ENCODE measurements around the gene WASHC4. TPM values are rescaled to one million over a fixed set of nuclear protein-coding genes. Genes with fewer than 3 reads are reported as not detected.

The WASHC4 gene
- polyA plus RNA-seq, 1 of the 3 experiments (the other 2 are of a cell fraction): 11.2 TPM

DNA sequence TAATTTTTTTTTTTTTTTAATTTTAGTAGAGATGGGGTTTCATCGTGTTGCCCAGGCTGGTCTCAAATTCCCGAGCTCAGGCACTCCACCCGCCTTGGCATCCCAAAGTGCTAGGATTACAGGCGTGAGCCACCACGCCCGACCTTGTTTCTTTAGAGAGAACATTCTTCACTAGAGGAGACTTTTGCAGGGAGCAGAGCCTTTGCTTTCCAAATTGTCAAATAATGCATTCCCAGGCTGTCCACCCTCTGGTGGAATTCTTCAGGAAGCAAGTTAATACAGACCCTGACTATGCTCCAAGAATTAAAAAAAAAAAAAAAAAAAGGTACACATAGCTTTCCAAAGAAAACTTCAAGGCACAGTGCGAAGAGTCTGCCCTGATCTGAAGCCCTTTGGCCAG, 30.1 kb upstream of the WASHC4 start:
- no peak overlapping the region for H3K9ac ChIP-seq
- H3K27ac ChIP-seq (ENCODE audit: low read depth in 2 of 2, low read length in 1 of 2): no peak overlapping the region
- TF ChIP-seq CTCF (IDR thresholded peaks at IDR 0.05) (no peak), MEF2A (IDR thresholded peaks at IDR 0.05; ENCODE audit: borderline replicate concordance, low read depth) (no peak), POLR2AphosphoS5 (IDR thresholded peaks at IDR 0.05; ENCODE audit: low read depth, low read length) (no peak), SIN3A (IDR thresholded peaks at IDR 0.05; ENCODE audit: borderline replicate concordance, low read depth, low read length) (no peak), SMC3 (IDR thresholded peaks at IDR 0.05; ENCODE audit: low read depth, low read length) (no peak), CHD2 (IDR thresholded peaks at IDR 0.05; ENCODE audit: low read length, partially characterized antibody) (no peak), FOSL2 (IDR thresholded peaks at IDR 0.05; ENCODE audit: borderline replicate concordance, low read depth) (no peak), RAD21 (IDR thresholded peaks at IDR 0.05; ENCODE audit: low read length) (no peak), TAF1 (IDR thresholded peaks at IDR 0.05; ENCODE audit: borderline replicate concordance, low read depth, low read length) (no peak)
- TF ChIP-seq, protein P1, sequence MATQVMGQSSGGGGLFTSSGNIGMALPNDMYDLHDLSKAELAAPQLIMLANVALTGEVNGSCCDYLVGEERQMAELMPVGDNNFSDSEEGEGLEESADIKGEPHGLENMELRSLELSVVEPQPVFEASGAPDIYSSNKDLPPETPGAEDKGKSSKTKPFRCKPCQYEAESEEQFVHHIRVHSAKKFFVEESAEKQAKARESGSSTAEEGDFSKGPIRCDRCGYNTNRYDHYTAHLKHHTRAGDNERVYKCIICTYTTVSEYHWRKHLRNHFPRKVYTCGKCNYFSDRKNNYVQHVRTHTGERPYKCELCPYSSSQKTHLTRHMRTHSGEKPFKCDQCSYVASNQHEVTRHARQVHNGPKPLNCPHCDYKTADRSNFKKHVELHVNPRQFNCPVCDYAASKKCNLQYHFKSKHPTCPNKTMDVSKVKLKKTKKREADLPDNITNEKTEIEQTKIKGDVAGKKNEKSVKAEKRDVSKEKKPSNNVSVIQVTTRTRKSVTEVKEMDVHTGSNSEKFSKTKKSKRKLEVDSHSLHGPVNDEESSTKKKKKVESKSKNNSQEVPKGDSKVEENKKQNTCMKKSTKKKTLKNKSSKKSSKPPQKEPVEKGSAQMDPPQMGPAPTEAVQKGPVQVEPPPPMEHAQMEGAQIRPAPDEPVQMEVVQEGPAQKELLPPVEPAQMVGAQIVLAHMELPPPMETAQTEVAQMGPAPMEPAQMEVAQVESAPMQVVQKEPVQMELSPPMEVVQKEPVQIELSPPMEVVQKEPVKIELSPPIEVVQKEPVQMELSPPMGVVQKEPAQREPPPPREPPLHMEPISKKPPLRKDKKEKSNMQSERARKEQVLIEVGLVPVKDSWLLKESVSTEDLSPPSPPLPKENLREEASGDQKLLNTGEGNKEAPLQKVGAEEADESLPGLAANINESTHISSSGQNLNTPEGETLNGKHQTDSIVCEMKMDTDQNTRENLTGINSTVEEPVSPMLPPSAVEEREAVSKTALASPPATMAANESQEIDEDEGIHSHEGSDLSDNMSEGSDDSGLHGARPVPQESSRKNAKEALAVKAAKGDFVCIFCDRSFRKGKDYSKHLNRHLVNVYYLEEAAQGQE (IDR thresholded peaks at IDR 0.05; ENCODE audit: low read depth, low read length): no peak
- TF ChIP-seq, protein P2, sequence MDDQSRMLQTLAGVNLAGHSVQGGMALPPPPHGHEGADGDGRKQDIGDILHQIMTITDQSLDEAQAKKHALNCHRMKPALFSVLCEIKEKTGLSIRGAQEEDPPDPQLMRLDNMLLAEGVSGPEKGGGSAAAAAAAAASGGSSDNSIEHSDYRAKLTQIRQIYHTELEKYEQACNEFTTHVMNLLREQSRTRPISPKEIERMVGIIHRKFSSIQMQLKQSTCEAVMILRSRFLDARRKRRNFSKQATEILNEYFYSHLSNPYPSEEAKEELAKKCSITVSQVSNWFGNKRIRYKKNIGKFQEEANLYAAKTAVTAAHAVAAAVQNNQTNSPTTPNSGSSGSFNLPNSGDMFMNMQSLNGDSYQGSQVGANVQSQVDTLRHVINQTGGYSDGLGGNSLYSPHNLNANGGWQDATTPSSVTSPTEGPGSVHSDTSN (IDR thresholded peaks at IDR 0.05): no peak
- H3K27me3 ChIP-seq (ENCODE audit: insufficient read depth): no peaks in the 10 kb centered on the region
- H3K79me2 ChIP-seq (ENCODE audit: insufficient read depth): no peaks in the 10 kb centered on the region
- H3K4me3 ChIP-seq (ENCODE audit: low read depth in 2 of 2, low read length in 1 of 2): no peak overlapping the region
- no peak for DNase-seq
- WGBS (ENCODE audit: low lambda C conversion rate): 91% methylated on average over 7 of the region's 7 CpGs
- no peaks in the 10 kb centered on the region for H3K9me3 ChIP-seq
- ChIA-PET POLR2A (no interaction called here), CTCF (no interaction called here)
- H3F3A ChIP-seq (replicated peaks; ENCODE audit: insufficient read depth): no peaks in the 10 kb centered on the region
- no peaks in the 10 kb centered on the region for H3K4me1 ChIP-seq (ENCODE audit: control insufficient read depth in 1 of 2, insufficient read depth in 2 of 2, low read depth in 1 of 2, low read length in 1 of 2)
- H4K20me1 ChIP-seq (ENCODE audit: insufficient read depth): no peaks in the 10 kb centered on the region
- no peak overlapping the region for H2AFZ ChIP-seq (ENCODE audit: low read depth)
- H3K9me2 ChIP-seq: no peaks in the 10 kb centered on the region
- no peak overlapping the region for H3K4me2 ChIP-seq
- H3K36me3 ChIP-seq (replicated peaks in 1 of 2; ENCODE audit: control insufficient read depth in 1 of 2, insufficient read depth in 2 of 2, low read length in 1 of 2): no peaks in the 10 kb centered on the region

All from SK-N-SH (cell line).